ENCODE measurements around the gene CHPF2. TPM values are rescaled to one million over a fixed set of nuclear protein-coding genes. Genes with fewer than 3 reads are reported as not detected.

CHPF2 gene
- polyA plus RNA-seq, 10 donors = 16.6 to 29.8 (median 22.4) TPM

GRCh38 chr7:151202836-151203235 is 29.4 kb upstream of the CHPF2 start:
- no peak for DNase-seq

DNA sequence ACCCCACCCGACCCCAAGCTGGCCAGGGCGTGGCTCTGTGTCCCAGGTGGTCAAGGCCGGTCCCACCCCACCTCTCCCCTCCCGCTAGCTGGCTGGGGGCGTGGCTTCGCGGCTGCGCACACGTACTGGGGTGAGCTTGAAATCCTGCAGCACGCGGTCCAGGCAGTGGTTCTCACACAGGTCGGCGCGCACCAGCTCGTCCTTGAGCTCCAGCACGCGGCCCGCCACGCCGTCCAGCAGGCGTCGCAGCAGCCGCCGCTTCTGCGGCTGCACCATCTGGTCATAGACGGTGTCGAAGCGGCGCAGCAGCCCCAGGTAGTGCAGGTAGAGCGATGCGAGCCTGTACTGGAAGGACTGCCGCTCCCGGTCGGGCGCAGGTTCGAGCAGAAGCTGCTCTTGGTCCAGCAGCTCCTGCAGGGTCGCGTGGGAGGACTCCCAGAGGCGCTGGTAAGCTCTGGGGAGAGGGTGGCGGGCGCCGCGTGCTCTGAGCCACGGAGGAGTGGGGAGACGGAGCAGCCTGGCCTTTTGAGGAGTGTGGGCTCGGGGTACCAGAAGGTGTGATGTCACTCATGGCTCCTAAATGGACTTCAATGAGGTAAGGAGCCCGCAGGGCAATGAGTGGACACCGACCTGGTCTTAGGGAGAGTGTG is 27.8 kb upstream of the CHPF2 start:
- DNase-seq = no peak

DNA sequence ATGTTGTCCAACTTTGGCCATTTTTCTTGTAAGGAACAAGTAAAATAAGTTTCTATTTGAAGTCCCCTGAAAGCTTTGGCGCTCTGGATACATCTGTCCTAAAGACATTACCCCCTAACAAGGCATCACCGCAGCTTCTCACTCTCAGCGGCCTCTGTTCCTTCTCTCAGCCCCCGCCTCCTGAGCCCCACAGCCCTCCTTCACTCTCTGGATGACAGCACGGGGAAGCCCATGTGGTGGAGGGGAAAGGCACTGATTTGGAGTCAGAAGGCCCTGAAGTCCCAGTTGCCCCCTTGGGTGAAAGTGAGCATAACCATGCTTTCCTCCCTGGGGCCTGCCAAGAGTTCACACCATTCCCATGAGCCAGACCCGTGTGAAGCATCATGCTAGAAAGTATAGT is 26.6 kb upstream of the CHPF2 start:
- no peak for DNase-seq

DNA sequence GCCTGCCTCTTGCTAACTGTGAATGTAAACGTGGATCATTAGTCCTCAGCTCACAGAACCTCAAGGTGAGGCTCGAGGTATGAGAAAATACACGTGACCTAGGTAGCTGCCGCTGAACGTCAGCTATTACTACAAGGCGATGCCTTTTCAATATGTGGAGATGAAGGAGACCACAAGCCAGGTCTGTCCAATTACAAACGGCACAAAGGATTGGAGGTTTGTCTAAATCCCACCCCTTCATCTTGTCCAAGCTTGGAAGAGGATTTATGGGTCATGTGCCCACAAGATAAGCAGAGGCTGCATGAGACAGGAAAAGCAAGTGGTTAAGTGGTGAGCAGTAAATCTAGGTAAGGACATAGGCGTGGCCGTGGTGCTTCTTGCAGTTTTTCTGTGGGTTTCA is 25.4 kb upstream of the CHPF2 start:
- no peak for DNase-seq

GRCh38 chr7:151207315-151207714 is 25.0 kb upstream of the CHPF2 start:
- no peak for DNase-seq

- DNase-seq = no peak
These were observed 24.5 kb upstream of the CHPF2 start for GRCh38 chr7:151207804-151208203.

DNA sequence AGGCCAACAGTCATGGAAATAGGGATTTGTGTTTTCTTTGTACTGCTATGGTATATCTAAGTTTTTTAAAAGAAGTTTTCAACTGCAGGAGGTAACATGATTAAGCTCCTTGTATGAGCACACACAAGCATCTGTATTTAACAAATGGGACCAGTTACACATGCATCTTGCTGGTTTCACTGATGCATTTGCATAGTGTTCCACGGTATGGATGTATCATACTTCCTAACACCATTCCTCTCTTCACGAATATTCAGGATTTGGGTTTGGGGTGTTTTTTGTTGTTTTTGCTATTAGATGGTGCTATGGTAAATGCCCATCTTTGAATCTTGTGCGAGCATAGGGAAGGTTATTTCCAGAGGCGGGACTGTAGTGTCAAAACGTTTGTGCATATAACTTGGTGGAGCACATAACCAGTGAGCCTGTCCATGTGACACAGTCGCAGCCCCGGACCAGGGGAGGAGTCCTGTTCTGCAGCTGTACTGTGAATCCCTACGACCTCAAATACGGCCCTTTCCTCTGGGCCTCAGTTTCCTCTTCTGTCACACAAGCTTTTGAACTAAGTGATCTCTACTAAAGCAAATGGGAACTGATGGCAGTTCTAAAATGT is 23.9 kb upstream of the CHPF2 start:
- no peak for DNase-seq

GRCh38 chr7:151209588-151209987 is 22.7 kb upstream of the CHPF2 start:
- no peak for DNase-seq

DNA sequence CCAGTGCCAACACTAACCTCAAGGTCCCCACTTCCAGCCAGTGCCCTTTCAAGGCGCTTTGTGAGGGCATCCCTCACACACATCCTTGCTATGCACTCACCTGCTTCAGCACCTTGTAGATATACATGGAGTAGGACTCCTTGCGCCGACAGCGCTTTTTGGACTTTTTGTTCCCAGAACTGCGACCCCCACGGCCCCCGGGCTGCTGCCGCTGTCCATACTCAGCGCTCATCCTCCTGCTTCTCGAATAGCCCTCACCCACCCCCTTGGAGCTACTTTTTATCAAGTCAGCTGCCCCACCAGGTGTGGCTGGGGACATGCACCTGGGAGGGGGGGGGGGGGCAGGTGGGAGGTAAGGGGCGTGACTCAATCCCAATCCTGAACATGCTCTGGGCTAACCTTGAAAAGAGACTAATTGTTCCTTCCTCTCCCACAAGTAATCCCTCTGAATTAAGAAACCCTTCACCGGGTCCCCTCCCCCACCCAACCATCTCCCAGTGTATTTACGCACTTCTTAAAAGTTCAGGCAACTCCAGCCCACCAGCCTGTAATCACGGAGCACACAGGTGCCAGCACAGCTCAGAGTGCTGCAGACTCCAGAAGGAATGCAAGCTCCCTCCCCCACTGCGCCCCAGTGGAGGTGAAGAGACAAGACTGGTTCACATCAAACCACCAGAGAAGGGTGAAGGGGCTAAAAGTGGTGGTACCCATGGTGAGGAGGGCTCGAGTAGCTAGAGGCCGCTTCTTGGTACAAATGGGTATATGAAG is 22.0 kb upstream of the CHPF2 start, which contains the start of gene H2BK1:
Gene H2BK1 (minus strand): TSS at position 402 of the 768 bp plus-strand sequence. CDS start 170 bp downstream, at position 232.
- no peak for DNase-seq

DNA sequence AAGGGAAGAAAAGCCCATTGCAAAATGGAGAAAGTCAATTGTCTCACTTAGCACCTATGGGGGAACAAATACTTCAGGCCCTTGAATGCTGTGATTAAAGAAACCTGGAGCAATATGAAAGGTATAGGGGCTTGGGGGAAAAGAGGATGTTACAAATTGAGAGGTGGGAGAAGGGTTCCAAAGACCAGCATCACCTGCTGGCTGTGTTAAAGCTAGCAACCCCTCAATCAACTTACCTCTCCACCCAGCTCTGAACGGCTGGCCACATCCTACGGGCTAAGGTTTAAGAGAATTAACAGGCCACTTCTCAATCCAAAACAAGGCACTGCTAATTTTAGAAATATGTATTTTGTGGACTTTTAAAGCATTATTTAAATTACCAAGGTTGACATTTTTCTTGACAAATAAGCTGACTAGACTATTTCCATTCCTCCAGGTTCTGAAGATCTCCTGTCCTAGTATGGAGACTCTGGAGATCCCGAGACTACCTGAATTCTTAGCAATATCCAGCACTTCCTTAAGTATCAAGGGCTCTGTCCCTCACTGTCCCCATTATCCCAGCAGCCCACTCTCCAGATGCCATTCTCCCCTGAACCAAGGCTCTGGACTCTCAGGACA is 21.0 kb upstream of the CHPF2 start:
- no peak for DNase-seq

DNA sequence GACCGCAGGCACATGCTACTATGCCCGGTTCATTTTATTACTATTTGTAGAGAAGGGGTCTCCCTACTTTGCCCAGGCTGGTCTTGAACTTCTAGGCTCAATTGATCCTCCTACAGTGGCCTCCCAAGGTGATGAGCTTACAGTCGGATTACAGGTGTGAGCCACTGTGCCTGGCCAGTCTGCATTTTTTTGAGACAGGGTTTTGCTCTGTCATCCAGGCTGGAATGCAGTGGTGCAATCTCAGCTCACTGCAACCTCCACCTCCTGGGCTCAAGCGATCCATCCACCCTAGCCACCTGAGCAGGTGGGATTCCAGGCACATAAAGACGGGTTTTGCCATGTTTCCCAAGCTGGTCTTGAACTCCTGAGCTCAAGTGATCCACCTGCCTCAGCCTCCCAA is 19.7 kb upstream of the CHPF2 start:
- no peak for DNase-seq

- DNase-seq = no peak
These were observed 18.5 kb upstream of the CHPF2 start for GRCh38 chr7:151213826-151214225.

GRCh38 chr7:151215396-151215795 is 16.9 kb upstream of the CHPF2 start:
- DNase-seq = no peak

DNA sequence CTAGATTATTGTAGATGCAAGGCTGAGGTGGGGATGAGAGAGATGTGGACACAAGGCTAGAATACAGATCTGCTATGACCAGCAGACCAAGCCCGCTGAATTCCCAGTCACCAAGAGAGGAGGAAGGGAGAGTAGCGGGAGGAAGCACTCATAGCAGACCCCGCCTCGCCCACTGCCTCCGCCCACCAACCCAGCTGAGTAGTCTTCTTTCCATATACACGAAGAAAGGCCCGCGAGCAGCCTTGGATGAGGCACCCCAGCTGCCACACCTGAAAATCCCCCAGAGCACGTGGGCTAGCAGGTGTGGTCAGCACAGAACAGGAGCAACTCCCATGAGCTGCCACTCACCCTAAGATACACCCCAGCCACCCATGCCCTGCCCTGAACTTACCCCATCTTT is 14.1 kb upstream of the CHPF2 start:
- DNase-seq = no peak

DNA sequence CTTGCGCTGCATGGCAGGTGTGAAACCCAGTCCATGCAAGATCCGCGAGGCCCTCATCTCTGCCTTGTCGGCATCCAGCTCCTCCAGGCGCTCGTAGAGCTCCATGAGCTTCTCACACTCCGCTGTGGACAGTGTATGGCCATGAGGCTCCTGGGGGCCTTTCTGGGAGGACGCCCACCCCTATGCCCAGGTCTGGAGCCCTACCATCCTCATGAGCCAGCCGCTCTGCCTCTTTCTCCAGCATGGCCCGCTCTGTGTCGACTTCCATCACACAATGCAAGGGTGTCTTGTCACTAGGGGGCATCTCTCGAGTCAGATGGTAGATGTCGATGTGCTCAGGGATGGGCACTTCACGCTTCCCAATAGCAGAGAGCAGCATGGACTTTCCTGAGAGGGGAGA is 8.6 kb upstream of the CHPF2 start:
- no peak for DNase-seq

- no peak for DNase-seq
These were observed 6.3 kb upstream of the CHPF2 start for GRCh38 chr7:151225948-151226510.

- DNase-seq = no peak
These were observed 5.8 kb upstream of the CHPF2 start for GRCh38 chr7:151226560-151226874.

DNA sequence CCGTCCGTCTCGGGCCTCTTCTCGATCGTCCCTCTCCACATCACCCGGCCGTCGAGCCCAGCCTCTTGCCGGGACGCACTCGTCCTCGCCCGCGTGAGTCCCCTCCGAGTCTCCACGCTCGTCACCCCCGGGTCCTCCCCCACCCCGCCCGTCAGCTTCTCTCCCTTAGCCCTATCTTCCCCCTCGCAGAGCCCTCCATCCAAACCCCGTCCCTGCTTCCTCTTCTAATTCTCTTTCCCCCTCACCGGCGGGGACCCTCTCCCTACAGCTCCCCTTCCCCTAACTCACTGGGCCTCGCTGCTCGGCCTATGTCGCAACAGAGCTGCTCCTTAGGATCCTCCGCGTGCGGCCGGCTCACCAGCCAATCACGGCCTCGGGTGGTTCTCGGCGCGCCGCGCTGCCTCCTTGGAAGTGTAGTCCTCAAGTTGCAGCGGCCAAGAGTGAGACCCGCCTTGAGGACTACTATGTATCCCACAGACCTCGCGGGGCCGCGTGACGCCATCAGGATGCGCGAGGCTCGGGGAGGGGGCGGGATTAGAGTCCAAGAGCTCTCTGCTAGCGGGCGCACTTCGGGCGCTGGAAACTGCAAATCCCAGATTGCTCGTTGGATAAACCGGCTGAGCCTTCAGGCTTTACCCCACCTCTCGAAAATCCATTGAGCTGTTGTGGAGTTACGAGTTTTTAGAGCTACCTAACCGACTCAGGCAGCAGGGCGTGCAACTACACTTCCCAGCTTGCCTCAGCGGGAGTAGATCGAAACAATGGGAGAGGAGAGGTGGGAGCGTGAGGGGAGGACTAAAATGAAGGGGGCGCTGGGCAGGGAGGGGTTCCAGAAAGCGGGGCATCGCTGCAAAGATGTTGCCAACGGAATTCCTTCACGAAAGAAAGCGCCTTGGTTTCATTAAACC is 5.2 kb upstream of the CHPF2 start, which contains the start of gene ABCF2:
Gene ABCF2 (minus strand): TSS at position 331 of the 908 bp plus-strand sequence. CDS start 747 bp downstream, outside the sequence.
- DNase-seq = peak; percentile 99 to 100 (median 99)

DNA sequence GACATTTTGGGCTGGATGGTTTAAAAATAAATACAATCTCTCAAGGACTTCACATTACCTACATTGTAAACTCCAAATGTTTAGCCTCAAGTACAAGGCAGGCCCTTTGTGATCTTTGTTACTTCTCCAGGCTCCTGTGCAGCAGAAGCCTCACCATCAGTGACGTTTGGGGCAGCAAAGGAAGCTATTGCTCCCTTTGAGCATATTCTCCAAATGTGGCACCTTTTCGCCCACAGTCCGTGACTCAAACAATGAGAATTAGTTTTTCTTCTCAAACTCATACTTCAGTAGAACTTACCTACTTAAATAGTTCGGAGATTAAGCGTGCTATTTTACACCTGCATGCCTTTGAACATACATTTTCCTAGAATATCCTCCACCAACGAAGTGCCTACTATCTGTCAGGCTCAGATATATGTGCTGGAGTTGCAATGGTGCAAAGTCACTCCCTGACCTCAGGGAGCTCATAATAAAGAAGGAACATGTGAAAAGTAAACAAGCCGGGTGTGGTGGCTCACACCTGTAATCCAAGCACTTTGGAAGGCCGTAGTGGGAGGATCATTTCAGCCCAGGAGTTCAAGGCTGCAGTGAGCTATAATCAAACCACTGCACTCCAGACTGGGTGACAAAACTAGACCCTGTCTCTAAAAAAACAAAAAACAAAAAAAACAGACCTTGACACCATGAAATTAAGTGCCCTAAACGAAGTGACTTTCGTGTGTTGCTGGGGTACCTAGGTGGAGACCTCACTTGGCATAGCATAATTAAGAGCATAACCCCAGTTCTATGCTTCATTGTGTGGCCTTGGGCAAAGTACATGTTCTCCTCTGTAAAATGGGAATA is 4.0 kb upstream of the CHPF2 start:
- DNase-seq = no peak

- DNase-seq = no peak
These were observed 3.0 kb upstream of the CHPF2 start for GRCh38 chr7:151229249-151229648.
